ENCODE measurements around the gene XIRP1.

DNA sequence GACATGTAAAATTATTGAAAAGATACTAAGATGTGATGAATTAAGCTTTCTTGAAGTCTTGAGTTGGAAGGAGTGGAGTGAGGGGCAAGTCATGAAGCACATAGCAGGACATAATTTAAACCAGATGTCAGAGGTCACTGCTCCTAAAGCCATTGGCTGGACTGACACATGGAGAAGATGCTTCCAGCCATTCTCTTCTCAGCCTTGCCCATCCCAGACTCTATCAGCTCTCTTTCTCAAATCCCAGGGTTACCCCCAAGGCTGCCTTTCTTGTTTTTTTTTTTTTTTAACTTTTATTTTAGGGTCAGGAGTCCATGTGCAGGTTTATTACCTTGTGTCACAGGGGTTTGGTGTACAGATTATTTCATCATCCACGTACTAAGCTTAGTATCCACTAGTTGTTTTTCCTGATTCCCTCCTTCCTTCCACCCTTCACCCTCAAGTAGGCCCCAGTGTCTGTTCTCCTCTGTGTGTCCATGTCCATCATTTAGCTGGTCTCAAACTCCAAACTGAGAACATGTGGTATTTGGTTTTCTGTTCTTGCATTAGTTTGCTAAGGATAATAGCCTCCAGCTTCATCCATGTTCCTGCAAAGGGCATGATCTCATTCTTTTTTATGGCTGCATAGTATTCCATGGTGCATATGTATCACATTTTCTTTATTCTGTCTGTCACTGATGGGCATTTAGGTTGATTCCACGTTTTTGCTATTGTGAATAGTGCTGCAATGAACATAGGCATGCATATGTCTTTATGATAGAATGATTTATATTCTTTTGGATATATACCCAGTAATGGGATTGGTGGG is 18.9 kb downstream of the XIRP1 start:
- no peak for TF ChIP-seq CTCF (conservative IDR thresholded peaks at IDR 0.05 in 1 of 2, IDR thresholded peaks at IDR 0.05 in 1 of 2; ENCODE audit: extremely low read depth in 1 of 2, insufficient read depth in 1 of 2, low read depth in 1 of 2, low read length in 2 of 2)
- TF ChIP-seq EZH2 (IDR thresholded peaks at IDR 0.05; ENCODE audit: borderline replicate concordance, low read length): no peak
